ENCODE measurements around the gene PIGU. TPM values are rescaled to one million over a fixed set of nuclear protein-coding genes. Genes with fewer than 3 reads are reported as not detected.

The PIGU gene
- total and polyA plus RNA-seq, 2 of the 13 experiments (the other 11 are each of a cell fraction or from before 2014, with no cell fraction given) = 45.5 to 231 TPM

DNA sequence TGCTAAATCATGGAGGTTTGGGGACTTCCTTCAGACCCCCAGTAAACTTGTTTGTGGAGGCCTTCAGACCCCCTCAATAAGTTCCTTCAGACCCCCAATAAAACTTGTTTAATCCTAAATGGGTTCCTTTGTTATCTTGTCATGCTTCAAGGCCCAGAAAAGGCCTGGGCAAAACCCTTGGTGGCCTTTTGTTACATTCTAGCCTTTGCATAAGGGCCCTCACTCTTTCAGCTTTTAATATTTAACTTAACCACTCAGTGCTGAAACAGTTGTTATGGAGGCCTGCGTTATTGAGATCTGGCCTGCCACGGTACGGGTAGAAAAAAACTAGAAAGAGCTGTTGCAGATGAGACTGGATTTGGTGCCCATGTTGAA is 165.0 kb downstream of the PIGU start (continued):
- TF ChIP-seq, protein P1, sequence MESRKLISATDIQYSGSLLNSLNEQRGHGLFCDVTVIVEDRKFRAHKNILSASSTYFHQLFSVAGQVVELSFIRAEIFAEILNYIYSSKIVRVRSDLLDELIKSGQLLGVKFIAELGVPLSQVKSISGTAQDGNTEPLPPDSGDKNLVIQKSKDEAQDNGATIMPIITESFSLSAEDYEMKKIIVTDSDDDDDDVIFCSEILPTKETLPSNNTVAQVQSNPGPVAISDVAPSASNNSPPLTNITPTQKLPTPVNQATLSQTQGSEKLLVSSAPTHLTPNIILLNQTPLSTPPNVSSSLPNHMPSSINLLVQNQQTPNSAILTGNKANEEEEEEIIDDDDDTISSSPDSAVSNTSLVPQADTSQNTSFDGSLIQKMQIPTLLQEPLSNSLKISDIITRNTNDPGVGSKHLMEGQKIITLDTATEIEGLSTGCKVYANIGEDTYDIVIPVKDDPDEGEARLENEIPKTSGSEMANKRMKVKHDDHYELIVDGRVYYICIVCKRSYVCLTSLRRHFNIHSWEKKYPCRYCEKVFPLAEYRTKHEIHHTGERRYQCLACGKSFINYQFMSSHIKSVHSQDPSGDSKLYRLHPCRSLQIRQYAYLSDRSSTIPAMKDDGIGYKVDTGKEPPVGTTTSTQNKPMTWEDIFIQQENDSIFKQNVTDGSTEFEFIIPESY (CRISPR knock-in tag; IDR thresholded peaks at IDR 0.05) = no peak
- TF ChIP-seq, protein P2, sequence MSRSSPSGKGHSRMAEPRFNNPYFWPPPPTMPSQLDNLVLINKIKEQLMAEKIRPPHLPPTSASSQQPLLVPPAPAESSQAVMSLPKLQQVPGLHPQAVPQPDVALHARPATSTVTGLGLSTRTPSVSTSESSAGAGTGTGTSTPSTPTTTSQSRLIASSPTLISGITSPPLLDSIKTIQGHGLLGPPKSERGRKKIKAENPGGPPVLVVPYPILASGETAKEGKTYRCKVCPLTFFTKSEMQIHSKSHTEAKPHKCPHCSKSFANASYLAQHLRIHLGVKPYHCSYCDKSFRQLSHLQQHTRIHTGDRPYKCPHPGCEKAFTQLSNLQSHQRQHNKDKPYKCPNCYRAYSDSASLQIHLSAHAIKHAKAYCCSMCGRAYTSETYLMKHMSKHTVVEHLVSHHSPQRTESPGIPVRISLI (CRISPR knock-in tag; IDR thresholded peaks at IDR 0.05; ENCODE audit: borderline replicate concordance) = peak; percentile 72; the same call in 1 of the 2 replicates
- TF ChIP-seq ZMYM2 (CRISPR knock-in tag; IDR thresholded peaks at IDR 0.05) = no peak
- TF ChIP-seq, protein P3, sequence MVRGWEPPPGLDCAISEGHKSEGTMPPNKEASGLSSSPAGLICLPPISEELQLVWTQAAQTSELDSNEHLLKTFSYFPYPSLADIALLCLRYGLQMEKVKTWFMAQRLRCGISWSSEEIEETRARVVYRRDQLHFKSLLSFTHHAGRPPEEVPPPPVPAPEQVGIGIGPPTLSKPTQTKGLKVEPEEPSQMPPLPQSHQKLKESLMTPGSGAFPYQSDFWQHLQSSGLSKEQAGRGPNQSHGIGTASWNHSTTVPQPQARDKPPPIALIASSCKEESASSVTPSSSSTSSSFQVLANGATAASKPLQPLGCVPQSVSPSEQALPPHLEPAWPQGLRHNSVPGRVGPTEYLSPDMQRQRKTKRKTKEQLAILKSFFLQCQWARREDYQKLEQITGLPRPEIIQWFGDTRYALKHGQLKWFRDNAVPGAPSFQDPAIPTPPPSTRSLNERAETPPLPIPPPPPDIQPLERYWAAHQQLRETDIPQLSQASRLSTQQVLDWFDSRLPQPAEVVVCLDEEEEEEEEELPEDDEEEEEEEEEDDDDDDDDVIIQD (CRISPR knock-in tag; IDR thresholded peaks at IDR 0.05; ENCODE audit: low read depth) = no peak
- no peak for TF ChIP-seq KDM5B (CRISPR knock-in tag; IDR thresholded peaks at IDR 0.05; ENCODE audit: borderline replicate concordance)
- TF ChIP-seq, protein P4, sequence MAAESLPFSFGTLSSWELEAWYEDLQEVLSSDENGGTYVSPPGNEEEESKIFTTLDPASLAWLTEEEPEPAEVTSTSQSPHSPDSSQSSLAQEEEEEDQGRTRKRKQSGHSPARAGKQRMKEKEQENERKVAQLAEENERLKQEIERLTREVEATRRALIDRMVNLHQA (CRISPR knock-in tag; IDR thresholded peaks at IDR 0.05) = no peak
- TF ChIP-seq ZBTB8A (CRISPR knock-in tag; IDR thresholded peaks at IDR 0.05; ENCODE audit: borderline replicate concordance, low read depth) = no peak
- TF ChIP-seq ZKSCAN1 (IDR thresholded peaks at IDR 0.05; ENCODE audit: low read length) = no peak
- TF ChIP-seq, protein P5, sequence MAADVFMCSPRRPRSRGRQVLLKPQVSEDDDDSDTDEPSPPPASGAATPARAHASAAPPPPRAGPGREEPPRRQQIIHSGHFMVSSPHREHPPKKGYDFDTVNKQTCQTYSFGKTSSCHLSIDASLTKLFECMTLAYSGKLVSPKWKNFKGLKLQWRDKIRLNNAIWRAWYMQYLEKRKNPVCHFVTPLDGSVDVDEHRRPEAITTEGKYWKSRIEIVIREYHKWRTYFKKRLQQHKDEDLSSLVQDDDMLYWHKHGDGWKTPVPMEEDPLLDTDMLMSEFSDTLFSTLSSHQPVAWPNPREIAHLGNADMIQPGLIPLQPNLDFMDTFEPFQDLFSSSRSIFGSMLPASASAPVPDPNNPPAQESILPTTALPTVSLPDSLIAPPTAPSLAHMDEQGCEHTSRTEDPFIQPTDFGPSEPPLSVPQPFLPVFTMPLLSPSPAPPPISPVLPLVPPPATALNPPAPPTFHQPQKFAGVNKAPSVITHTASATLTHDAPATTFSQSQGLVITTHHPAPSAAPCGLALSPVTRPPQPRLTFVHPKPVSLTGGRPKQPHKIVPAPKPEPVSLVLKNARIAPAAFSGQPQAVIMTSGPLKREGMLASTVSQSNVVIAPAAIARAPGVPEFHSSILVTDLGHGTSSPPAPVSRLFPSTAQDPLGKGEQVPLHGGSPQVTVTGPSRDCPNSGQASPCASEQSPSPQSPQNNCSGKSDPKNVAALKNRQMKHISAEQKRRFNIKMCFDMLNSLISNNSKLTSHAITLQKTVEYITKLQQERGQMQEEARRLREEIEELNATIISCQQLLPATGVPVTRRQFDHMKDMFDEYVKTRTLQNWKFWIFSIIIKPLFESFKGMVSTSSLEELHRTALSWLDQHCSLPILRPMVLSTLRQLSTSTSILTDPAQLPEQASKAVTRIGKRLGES (CRISPR knock-in tag; IDR thresholded peaks at IDR 0.05; ENCODE audit: borderline replicate concordance) = no peak
- TF ChIP-seq RBM39 (IDR thresholded peaks at IDR 0.05; ENCODE audit: low read depth, low read length, poor library complexity, severe bottlenecking) = no peak
- no peak for TF ChIP-seq ZSCAN20 (CRISPR knock-in tag; IDR thresholded peaks at IDR 0.05; ENCODE audit: borderline replicate concordance)
- no peak for TF ChIP-seq NR1H2 (CRISPR knock-in tag; IDR thresholded peaks at IDR 0.05; ENCODE audit: borderline replicate concordance, low read depth)
- TF ChIP-seq, protein P6, sequence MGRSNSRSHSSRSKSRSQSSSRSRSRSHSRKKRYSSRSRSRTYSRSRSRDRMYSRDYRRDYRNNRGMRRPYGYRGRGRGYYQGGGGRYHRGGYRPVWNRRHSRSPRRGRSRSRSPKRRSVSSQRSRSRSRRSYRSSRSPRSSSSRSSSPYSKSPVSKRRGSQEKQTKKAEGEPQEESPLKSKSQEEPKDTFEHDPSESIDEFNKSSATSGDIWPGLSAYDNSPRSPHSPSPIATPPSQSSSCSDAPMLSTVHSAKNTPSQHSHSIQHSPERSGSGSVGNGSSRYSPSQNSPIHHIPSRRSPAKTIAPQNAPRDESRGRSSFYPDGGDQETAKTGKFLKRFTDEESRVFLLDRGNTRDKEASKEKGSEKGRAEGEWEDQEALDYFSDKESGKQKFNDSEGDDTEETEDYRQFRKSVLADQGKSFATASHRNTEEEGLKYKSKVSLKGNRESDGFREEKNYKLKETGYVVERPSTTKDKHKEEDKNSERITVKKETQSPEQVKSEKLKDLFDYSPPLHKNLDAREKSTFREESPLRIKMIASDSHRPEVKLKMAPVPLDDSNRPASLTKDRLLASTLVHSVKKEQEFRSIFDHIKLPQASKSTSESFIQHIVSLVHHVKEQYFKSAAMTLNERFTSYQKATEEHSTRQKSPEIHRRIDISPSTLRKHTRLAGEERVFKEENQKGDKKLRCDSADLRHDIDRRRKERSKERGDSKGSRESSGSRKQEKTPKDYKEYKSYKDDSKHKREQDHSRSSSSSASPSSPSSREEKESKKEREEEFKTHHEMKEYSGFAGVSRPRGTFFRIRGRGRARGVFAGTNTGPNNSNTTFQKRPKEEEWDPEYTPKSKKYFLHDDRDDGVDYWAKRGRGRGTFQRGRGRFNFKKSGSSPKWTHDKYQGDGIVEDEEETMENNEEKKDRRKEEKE (IDR thresholded peaks at IDR 0.05) = no peak
- no peak for TF ChIP-seq MTF1 (CRISPR knock-in tag; IDR thresholded peaks at IDR 0.05)
- TF ChIP-seq ZMYM3 (CRISPR knock-in tag; IDR thresholded peaks at IDR 0.05) = 0 out of 2 replicates have a peak, but pooled peaks have one; percentile 14
- TF ChIP-seq, protein P7, sequence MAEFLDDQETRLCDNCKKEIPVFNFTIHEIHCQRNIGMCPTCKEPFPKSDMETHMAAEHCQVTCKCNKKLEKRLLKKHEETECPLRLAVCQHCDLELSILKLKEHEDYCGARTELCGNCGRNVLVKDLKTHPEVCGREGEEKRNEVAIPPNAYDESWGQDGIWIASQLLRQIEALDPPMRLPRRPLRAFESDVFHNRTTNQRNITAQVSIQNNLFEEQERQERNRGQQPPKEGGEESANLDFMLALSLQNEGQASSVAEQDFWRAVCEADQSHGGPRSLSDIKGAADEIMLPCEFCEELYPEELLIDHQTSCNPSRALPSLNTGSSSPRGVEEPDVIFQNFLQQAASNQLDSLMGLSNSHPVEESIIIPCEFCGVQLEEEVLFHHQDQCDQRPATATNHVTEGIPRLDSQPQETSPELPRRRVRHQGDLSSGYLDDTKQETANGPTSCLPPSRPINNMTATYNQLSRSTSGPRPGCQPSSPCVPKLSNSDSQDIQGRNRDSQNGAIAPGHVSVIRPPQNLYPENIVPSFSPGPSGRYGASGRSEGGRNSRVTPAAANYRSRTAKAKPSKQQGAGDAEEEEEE (CRISPR knock-in tag; IDR thresholded peaks at IDR 0.05; ENCODE audit: borderline replicate concordance) = no peak
